Measurements from ENCODE around the gene KASH5. TPM values are rescaled to one million over a fixed set of nuclear protein-coding genes. Genes with fewer than 3 reads are reported as not detected.

KASH5 gene, protein sequence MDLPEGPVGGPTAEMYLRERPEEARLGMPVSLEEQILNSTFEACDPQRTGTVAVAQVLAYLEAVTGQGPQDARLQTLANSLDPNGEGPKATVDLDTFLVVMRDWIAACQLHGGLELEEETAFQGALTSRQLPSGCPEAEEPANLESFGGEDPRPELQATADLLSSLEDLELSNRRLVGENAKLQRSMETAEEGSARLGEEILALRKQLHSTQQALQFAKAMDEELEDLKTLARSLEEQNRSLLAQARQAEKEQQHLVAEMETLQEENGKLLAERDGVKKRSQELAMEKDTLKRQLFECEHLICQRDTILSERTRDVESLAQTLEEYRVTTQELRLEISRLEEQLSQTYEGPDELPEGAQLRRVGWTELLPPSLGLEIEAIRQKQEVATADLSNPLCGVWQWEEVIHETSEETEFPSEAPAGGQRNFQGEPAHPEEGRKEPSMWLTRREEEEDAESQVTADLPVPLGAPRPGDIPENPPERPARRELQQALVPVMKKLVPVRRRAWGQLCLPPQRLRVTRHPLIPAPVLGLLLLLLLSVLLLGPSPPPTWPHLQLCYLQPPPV
- not detected for total RNA-seq

- H3K4me1 ChIP-seq, result peaks cover 0 to 3% (median 0%) of the 10 kb centered on the region in 3 donors
- H3K27ac ChIP-seq, result no peak within 1 kb of the TSS
- intact Hi-C loops (cut with DNase I), result no loop called here
- 38 to 55% methylated on average over 29 to 33 of the region's 40 CpGs for WGBS, 2 donors
- H3K4me3 ChIP-seq, result peak within 1 kb of the TSS in 3 of 4 donors; percentile 13 to 25 (median 21)
- H3K36me3 ChIP-seq, result no peaks in the 10 kb centered on the region
- peak; percentile 27 for DNase-seq
- TF ChIP-seq POLR2A (IDR thresholded peaks at IDR 0.05), result no peak
- TF ChIP-seq, protein P1, sequence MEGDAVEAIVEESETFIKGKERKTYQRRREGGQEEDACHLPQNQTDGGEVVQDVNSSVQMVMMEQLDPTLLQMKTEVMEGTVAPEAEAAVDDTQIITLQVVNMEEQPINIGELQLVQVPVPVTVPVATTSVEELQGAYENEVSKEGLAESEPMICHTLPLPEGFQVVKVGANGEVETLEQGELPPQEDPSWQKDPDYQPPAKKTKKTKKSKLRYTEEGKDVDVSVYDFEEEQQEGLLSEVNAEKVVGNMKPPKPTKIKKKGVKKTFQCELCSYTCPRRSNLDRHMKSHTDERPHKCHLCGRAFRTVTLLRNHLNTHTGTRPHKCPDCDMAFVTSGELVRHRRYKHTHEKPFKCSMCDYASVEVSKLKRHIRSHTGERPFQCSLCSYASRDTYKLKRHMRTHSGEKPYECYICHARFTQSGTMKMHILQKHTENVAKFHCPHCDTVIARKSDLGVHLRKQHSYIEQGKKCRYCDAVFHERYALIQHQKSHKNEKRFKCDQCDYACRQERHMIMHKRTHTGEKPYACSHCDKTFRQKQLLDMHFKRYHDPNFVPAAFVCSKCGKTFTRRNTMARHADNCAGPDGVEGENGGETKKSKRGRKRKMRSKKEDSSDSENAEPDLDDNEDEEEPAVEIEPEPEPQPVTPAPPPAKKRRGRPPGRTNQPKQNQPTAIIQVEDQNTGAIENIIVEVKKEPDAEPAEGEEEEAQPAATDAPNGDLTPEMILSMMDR (IDR thresholded peaks at IDR 0.05), result peak in 1 of 6 experiments; percentile 6
- H3K27me3 ChIP-seq, result peaks cover 0 to 29% (median 1%) of the 10 kb centered on the region in 4 donors
- H3K9me3 ChIP-seq, result peaks cover 0 to 8% (median 3%) of the 10 kb centered on the region in 3 donors
Measured at GRCh38 chr19:49387936-49388372, at the start of gene KASH5. Gene KASH5, plus strand, starts transcription at chr19:49388249. Its CDS starts 2,635 bp downstream, at chr19:49390884.

GRCh38 chr19:49338691-49339300 lies 49.3 kb upstream of the KASH5 start:
- Histone ChIP-seq H3K36me3 (peaks cover 0 to 28% (median 0%) of the 10 kb centered on the region in 3 donors), H3K4me1 (peaks cover 19 to 54% (median 27%) of the 10 kb centered on the region in 3 donors), H3K9me3 (no peaks in the 10 kb centered on the region), H3K27ac (peak overlapping the region; percentile 77 to 95 (median 89)), H3K4me3 (peak overlapping the region; percentile 28 to 67 (median 46)), H3K27me3 (no peaks in the 10 kb centered on the region)
- DNase-seq, result no peak
- WGBS, 2 donors, result 25 to 31% methylated on average over 13 to 22 of the region's 30 CpGs
- intact Hi-C loops (cut with DNase I), result no loop called here
- TF ChIP-seq POLR2A (IDR thresholded peaks at IDR 0.05), result no peak
- TF ChIP-seq, protein P1 (IDR thresholded peaks at IDR 0.05), result no peak

DNA sequence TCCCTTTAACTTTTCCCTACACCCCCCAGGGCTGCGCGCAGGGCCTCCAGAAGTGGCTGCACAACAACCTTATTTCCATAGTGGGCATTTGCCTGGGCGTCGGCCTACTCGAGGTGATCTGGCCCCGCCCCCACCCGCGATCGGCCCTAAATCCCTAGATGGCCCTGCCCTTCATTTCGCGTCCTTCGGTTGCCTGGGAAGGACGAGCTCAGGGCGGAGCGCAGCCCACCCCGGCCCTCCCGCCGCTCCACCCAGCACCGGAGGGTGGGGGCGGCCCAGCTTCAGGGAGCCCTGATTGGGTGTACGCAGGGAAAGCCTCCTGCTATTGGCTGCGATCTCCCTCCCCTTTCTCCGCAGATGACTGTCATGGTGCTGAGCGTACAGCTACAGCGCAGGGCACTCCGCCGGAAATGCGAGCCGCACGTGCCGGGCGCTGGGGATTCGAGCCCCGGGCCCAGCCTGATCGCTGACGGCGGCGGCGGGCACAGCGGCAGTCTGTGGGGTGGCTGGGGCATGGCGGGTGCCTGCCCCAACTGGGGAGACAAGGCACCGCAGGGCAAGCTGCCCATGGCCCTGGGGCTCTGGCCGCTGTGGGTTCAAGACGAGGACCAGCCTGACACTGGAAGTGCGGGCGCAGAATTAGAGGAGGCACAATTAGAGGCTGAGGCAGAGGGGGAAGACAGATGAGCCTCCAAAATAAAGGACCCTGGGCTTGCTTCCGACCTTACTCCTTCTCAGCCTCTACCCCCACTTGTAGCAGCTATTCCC lies 48.6 kb upstream of the KASH5 start:
- Histone ChIP-seq H3K4me3 (peak overlapping the region; percentile 28 to 67 (median 46)), H3K27me3 (no peaks in the 10 kb centered on the region), H3K4me1 (peaks cover 19 to 52% (median 27%) of the 10 kb centered on the region in 3 donors), H3K36me3 (peaks cover 0 to 35% (median under 1%) of the 10 kb centered on the region in 3 donors), H3K27ac (peak overlapping the region; percentile 77 to 95 (median 89)), H3K9me3 (no peaks in the 10 kb centered on the region)
- intact Hi-C loops (cut with DNase I), result no loop called here
- DNase-seq, result no peak
- WGBS, 2 donors, result 26 to 33% methylated on average over 2 to 6 of the region's 47 CpGs
- TF ChIP-seq, protein P1 (IDR thresholded peaks at IDR 0.05), result no peak
- TF ChIP-seq POLR2A (IDR thresholded peaks at IDR 0.05), result peak in 3 of 4 donors; percentile 32 to 51 (median 33)

GRCh38 chr19:49340069-49340864 lies 47.8 kb upstream of the KASH5 start:
- peak overlapping the region; percentile 28 to 67 (median 46) for H3K4me3 ChIP-seq
- intact Hi-C loops (cut with DNase I), result no loop called here
- peak overlapping the region; percentile 77 to 95 (median 89) for H3K27ac ChIP-seq
- H3K27me3 ChIP-seq, result no peaks in the 10 kb centered on the region
- WGBS, 2 donors, result 21 to 23% methylated on average over 30 to 33 of the region's 36 CpGs
- DNase-seq, result no peak
- H3K4me1 ChIP-seq, result peaks cover 19 to 52% (median 27%) of the 10 kb centered on the region in 3 donors
- TF ChIP-seq, protein P1 (IDR thresholded peaks at IDR 0.05), result no peak
- TF ChIP-seq POLR2A (IDR thresholded peaks at IDR 0.05), result no peak
- peaks cover 0 to 43% (median 4%) of the 10 kb centered on the region in 3 donors for H3K36me3 ChIP-seq
- no peaks in the 10 kb centered on the region for H3K9me3 ChIP-seq

Measured in esophagus squamous epithelium (tissue), 5 donors.